Measurements from ENCODE around the gene SUSD3. TPM values are rescaled to one million over a fixed set of nuclear protein-coding genes. Genes with fewer than 3 reads are reported as not detected.

The SUSD3 gene
- total RNA-seq, 1 experiment from 2014 or later = 9.0 TPM

GRCh38 chr9:93039976-93040375, 18.5 kb upstream of the SUSD3 start:
- Mint-ChIP-seq H3K36me3 (ENCODE audit: insufficient read depth in 1 of 3, low read depth in 3 of 3) (no peaks in the 10 kb centered on the region; a peak in 1 of 7 replicates), H3K4me1 (peaks cover 7 to 24% of the 10 kb centered on the region in 2 experiments), H3K27ac (no peak overlapping the region), H3K27me3 (ENCODE audit: low read depth) (peaks cover 3% of the 10 kb centered on the region; the same call in 1 of the 2 replicates), H3K9me3 (peaks cover 0 to 8% of the 10 kb centered on the region in 2 experiments; a peak in 1 of 5 replicates), H3K4me3 (peak overlapping the region in 1 of 2 experiments; percentile 12; a peak in 1 of 5 replicates)
- Histone ChIP-seq H3K14ac (ENCODE audit: insufficient read depth, low read length) (no peak overlapping the region), H3K18ac (ENCODE audit: insufficient read length, low read depth, low read length) (no peak overlapping the region), H3K4ac (ENCODE audit: low read depth, low read length) (no peak overlapping the region), H3K27me3 (ENCODE audit: insufficient read depth, low read length) (no peaks in the 10 kb centered on the region), H3K79me1 (ENCODE audit: insufficient read depth, low read depth, low read length, poor library complexity, severe bottlenecking) (no peaks in the 10 kb centered on the region), H3K4me2 (ENCODE audit: insufficient read depth, insufficient read length, low read length) (no peak overlapping the region), H2AFZ (ENCODE audit: low read length) (no peak overlapping the region), H4K20me1 (ENCODE audit: control insufficient read depth, insufficient read depth, insufficient read length) (no peaks in the 10 kb centered on the region), H3K23me2 (ENCODE audit: insufficient read length, low read depth, low read length, poor library complexity, severe bottlenecking) (no peaks in the 10 kb centered on the region), H4K91ac (ENCODE audit: insufficient read length, low read depth, low read length) (no peak overlapping the region), H2BK120ac (ENCODE audit: low read depth, low read length, poor library complexity, severe bottlenecking) (no peak overlapping the region), H2BK20ac (ENCODE audit: low read depth, low read length, poor library complexity, severe bottlenecking) (no peak overlapping the region), H2AK5ac (ENCODE audit: insufficient read length, low read length) (no peak overlapping the region), H3K27ac (ENCODE audit: insufficient read length, low read depth, low read length) (no peak overlapping the region), H4K5ac (ENCODE audit: insufficient read length, low read depth, low read length) (no peak overlapping the region), H2BK12ac (ENCODE audit: insufficient read length, low read depth, low read length) (no peak overlapping the region), H2BK5ac (ENCODE audit: insufficient read length, low read length) (no peak overlapping the region), H3K23ac (ENCODE audit: insufficient read length, low read depth, low read length) (no peak overlapping the region), H3K56ac (ENCODE audit: insufficient read length, low read depth, low read length) (no peak overlapping the region), H3T11ph (ENCODE audit: low read length) (no peak overlapping the region), H3K9ac (ENCODE audit: extremely low read depth, insufficient read length, low read length) (no peak overlapping the region), H3K79me2 (ENCODE audit: insufficient read depth, low read length) (no peaks in the 10 kb centered on the region), H3K4me1 (ENCODE audit: insufficient read depth, low read length) (no peaks in the 10 kb centered on the region), H3K9me3 (ENCODE audit: control insufficient read depth, low read depth, low read length) (no peaks in the 10 kb centered on the region), H4K8ac (replicated peaks; ENCODE audit: insufficient read length, low read depth, low read length) (no peak overlapping the region), H2BK15ac (ENCODE audit: low read depth, low read length) (no peak overlapping the region)
- no peak for TF ChIP-seq CTCF (conservative IDR thresholded peaks at IDR 0.05)
- WGBS (ENCODE audit: extremely low coverage, insufficient read length, low lambda C conversion rate) = no CpG with 5 or more reads among the region's 10 CpGs
- no peak for DNase-seq

All from H9 (cell line).